ENCODE data around the gene NUP98. TPM values are rescaled to one million over a fixed set of nuclear protein-coding genes. Genes with fewer than 3 reads are reported as not detected.
"Not testable (repeated sequence)": the region's sequence is repeated elsewhere in the genome, so short reads cannot be mapped to it uniquely, and the experiment has no call there.

Gene NUP98
- total RNA-seq, 1 donor from 2014 or later, result 129 TPM

- no peaks in the 10 kb centered on the region for H3K4me1 Mint-ChIP-seq
- no peak for DNase-seq
- peaks cover 7% of the 10 kb centered on the region for H3K36me3 Mint-ChIP-seq (ENCODE audit: low read depth)
- no peak overlapping the region for H3K4me3 Mint-ChIP-seq
- intact Hi-C loops (cut with micrococcal nuclease), result no loop called here
- peaks cover 9% of the 10 kb centered on the region for H3K27me3 Mint-ChIP-seq
- no peaks in the 10 kb centered on the region for H3K9me3 Mint-ChIP-seq
- no peak overlapping the region for H3K27ac Mint-ChIP-seq
Measured at GRCh38 chr11:3659595-3660515, 137.5 kb downstream of the NUP98 start.

DNA sequence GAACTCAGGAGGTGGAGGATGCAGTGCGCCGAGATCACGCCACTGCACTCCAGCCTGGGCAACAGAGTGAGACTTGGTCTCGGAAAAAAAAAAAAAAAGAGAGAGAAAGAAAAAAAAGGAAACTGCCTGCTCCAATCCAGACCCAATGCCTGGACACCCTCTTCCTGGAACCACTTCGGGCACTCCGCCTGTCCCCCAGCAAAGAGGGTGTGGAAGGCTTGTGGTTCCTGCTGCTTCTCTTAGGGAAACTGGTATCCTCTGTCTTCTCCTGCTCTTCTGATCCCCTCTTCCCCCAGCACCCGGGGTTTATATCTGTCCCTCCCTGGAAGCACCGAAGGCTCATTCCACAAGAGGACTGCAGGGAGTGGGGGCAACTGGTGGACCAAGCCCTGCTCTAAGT lies 139.1 kb downstream of the NUP98 start:
- no peak for DNase-seq
- H3K9me3 Mint-ChIP-seq, result no peaks in the 10 kb centered on the region
- H3K27me3 Mint-ChIP-seq, result peaks cover 9% of the 10 kb centered on the region
- no peak overlapping the region for H3K4me3 Mint-ChIP-seq
- no peaks in the 10 kb centered on the region for H3K4me1 Mint-ChIP-seq
- H3K27ac Mint-ChIP-seq, result no peak overlapping the region
- no peaks in the 10 kb centered on the region for H3K36me3 Mint-ChIP-seq (ENCODE audit: low read depth)
- intact Hi-C loops (cut with micrococcal nuclease), result no loop called here

GRCh38 chr11:3657331-3657730 lies 140.0 kb downstream of the NUP98 start:
- H3K27ac Mint-ChIP-seq; H3K9me3 Mint-ChIP-seq; H3K4me3 Mint-ChIP-seq; H3K27me3 Mint-ChIP-seq; intact Hi-C loops (cut with micrococcal nuclease); DNase-seq; H3K4me1 Mint-ChIP-seq; H3K36me3 Mint-ChIP-seq (ENCODE audit: low read depth): not testable (repeated sequence)

- Mint-ChIP-seq H3K9me3 (no peaks in the 10 kb centered on the region), H3K27me3 (peaks cover 15% of the 10 kb centered on the region), H3K27ac (no peak overlapping the region), H3K4me1 (no peaks in the 10 kb centered on the region), H3K4me3 (no peak overlapping the region), H3K36me3 (ENCODE audit: low read depth) (no peaks in the 10 kb centered on the region)
- intact Hi-C loops (cut with micrococcal nuclease), result no loop called here
- no peak for DNase-seq
Measured at GRCh38 chr11:3655547-3655946, 141.8 kb downstream of the NUP98 start.

DNA sequence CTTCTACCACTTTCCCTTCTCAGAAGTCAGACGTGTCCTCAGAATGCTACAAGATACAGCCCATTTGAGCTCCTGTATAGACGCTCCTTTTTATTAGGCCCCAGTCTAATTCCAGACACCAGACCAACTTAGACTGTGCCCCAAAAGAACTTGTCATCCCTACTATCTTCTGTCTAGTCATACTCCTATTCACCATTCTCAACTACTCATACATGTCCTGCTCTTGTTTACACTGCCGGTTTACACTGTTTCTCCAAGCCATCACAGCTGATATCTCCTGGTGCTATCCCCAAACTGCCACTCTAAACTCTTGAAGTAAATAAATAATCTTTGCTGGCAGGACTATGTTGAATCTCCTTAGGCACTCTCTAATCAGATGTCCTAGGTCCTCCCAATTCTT lies 144.8 kb downstream of the NUP98 start:
- H3K9me3 Mint-ChIP-seq; H3K27ac Mint-ChIP-seq; H3K36me3 Mint-ChIP-seq (ENCODE audit: low read depth); DNase-seq; H3K4me1 Mint-ChIP-seq; intact Hi-C loops (cut with micrococcal nuclease); H3K4me3 Mint-ChIP-seq: not testable (repeated sequence)
- peaks cover 25% of the 10 kb centered on the region for H3K27me3 Mint-ChIP-seq

DNA sequence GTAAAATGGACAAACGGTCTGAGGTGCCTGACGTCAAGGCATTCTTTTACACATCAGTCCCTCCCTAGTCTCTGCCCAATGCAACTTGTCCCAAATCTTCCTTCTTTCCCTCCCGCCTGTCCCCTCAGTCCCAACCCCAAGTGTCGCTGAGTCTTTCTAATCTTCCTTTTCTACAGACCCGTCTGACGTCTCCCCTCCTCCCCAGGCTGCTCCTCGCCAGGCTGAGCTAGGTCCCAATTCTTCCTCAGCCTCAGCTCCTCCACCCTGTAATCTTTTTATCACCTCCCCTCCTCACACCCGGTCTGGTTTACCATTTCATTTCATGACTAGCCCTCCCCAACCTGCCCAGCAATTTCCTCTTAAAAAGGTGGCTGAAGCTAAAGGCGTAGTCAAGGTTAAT lies 148.0 kb downstream of the NUP98 start:
- H3K4me1 Mint-ChIP-seq; H3K9me3 Mint-ChIP-seq; DNase-seq; H3K4me3 Mint-ChIP-seq; H3K36me3 Mint-ChIP-seq (ENCODE audit: low read depth); H3K27ac Mint-ChIP-seq; intact Hi-C loops (cut with micrococcal nuclease): not testable (repeated sequence)
- peaks cover 27% of the 10 kb centered on the region for H3K27me3 Mint-ChIP-seq

- H3K9me3 Mint-ChIP-seq; H3K27ac Mint-ChIP-seq; intact Hi-C loops (cut with micrococcal nuclease); H3K4me1 Mint-ChIP-seq; H3K4me3 Mint-ChIP-seq; H3K36me3 Mint-ChIP-seq (ENCODE audit: low read depth); DNase-seq: not testable (repeated sequence)
- peaks cover 29% of the 10 kb centered on the region for H3K27me3 Mint-ChIP-seq
Measured at GRCh38 chr11:3648843-3649242, 148.5 kb downstream of the NUP98 start.

GRCh38 chr11:3645552-3645951 lies 151.8 kb downstream of the NUP98 start:
- intact Hi-C loops (cut with micrococcal nuclease), result no loop called here
- peaks cover 46% of the 10 kb centered on the region for H3K27me3 Mint-ChIP-seq
- peaks cover 5% of the 10 kb centered on the region for H3K4me1 Mint-ChIP-seq
- no peak overlapping the region for H3K4me3 Mint-ChIP-seq
- H3K9me3 Mint-ChIP-seq, result no peaks in the 10 kb centered on the region
- H3K27ac Mint-ChIP-seq, result no peak overlapping the region
- DNase-seq, result no peak
- H3K36me3 Mint-ChIP-seq (ENCODE audit: low read depth), result no peaks in the 10 kb centered on the region

DNA sequence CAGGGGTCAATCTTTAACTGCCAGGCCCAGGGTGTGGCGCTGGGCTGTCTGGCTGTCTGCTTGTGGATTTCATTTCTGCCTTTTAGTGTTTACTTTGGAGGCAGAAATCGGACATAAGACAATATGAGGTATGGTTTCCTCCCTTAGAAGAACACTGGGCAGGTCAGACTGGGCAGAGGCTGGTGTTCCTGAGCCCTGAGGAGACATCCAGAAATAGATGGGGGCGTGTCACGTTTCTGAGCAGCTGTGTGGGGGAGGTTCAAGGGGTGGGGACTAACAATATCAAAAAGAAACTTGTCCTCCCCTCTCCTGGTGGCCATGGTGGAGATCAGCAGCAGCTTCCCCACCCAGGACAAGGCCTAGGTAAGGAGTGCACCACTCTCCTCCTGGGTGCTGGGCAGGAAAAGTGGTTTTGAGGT lies 152.5 kb downstream of the NUP98 start, which contains the start of gene ART1:
Gene ART1, plus strand, starts transcription at position 312 of the 419 bp plus-strand sequence. CDS start 14,086 bp downstream, outside the sequence.
- peaks cover 44% of the 10 kb centered on the region for H3K27me3 Mint-ChIP-seq

DNA sequence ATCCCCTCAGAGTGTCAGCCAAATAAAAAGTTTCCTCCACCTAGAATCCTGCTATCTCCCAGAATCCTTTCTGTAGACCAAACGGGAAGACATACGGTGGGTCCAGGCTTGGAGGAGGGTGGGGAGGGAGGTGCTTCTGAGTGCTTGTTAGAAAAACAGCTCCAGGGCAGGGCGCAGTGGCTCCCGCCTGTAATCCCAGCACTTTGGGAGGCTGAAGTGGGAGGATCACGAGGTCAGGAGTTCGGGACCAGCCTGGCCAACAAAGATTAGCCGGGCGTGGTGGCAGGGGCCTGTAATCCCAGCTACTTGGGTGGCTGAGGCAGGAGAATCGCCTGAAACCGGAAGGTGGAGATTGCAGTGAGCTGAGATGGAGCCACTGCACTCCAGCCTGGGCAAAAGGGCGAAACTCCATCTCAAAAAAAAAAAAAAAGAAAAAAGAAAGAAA lies 154.2 kb downstream of the NUP98 start:
- H3K27ac Mint-ChIP-seq; intact Hi-C loops (cut with micrococcal nuclease); H3K36me3 Mint-ChIP-seq (ENCODE audit: low read depth); H3K4me1 Mint-ChIP-seq; DNase-seq; H3K9me3 Mint-ChIP-seq: not testable (repeated sequence)
- H3K27me3 Mint-ChIP-seq, result peaks cover 33% of the 10 kb centered on the region
- peak overlapping the region; percentile 74 for H3K4me3 Mint-ChIP-seq

More for the DNA sequence above, 152.5 kb downstream of the NUP98 start, which contains the start of gene ART1:
- no peak within 1 kb of the TSS for H3K27ac Mint-ChIP-seq
- H3K4me3 Mint-ChIP-seq, result no peak within 1 kb of the TSS
- intact Hi-C loops (cut with micrococcal nuclease), result no loop called here
- no peaks in the 10 kb centered on the region for H3K9me3 Mint-ChIP-seq
- H3K4me1 Mint-ChIP-seq, result peaks cover 5% of the 10 kb centered on the region
- DNase-seq, result no peak
- H3K36me3 Mint-ChIP-seq (ENCODE audit: low read depth), result no peaks in the 10 kb centered on the region

DNA sequence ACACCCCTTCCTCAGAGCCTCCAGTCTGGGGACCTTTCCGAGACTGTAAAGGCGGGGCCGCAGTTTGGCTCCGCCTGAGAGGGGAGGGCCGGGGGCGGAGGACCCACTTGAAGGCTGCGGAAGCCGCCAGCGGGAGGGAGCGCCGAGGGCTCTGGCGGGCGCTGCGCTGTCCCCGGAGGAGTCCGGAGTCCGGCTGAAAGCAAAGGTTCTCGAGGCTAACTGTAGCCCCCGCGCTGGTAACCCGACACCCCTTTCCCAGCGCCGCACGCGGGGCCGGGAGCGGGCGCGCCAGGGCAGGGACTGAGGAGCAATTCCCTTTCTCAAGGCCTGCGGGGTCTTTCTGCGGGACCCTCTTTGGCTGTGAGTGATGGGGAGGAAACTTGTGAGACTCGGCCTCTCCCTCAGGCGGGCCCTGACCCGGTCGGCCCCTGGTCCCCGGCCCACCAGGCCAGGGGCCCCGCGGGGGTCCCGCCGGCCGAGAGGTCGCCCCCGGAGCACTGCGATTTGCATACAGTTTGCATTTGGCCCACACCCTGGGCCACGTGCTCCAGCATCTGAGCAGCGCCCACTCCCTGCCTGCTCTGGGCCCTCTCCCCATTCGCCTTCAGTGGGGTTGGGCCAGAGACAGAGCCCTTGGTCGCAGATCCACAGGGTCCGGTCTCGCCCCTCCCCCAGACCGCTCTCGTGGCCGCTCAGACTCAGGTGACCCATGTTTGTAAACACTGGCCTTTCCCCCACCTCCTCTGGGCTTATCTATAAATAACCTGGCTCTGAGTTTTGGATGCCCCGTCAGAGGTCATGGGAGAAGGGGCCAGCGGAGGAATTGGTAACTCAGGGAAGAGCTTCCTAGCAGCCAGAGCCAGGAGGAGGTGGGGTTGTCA lies 155.0 kb downstream of the NUP98 start:
- Mint-ChIP-seq H3K4me3 (peak overlapping the region; percentile 74), H3K4me1 (peaks cover 5% of the 10 kb centered on the region), H3K27ac (no peak overlapping the region), H3K9me3 (no peaks in the 10 kb centered on the region), H3K36me3 (ENCODE audit: low read depth) (no peaks in the 10 kb centered on the region), H3K27me3 (peaks cover 32% of the 10 kb centered on the region)
- peak; percentile 93 for DNase-seq
- intact Hi-C loops (cut with micrococcal nuclease), result no loop called here

GRCh38 chr11:3641701-3642070 lies 155.7 kb downstream of the NUP98 start, which contains the start of gene ART5:
Gene ART5 (minus strand): TSS chr11:3641992. CDS start chr11:3641862, 130 bp downstream.
- no peak for DNase-seq
- Mint-ChIP-seq H3K9me3 (no peaks in the 10 kb centered on the region), H3K27me3 (peaks cover 32% of the 10 kb centered on the region), H3K27ac (no peak within 1 kb of the TSS), H3K4me3 (peak within 1 kb of the TSS; percentile 74), H3K4me1 (peaks cover 5% of the 10 kb centered on the region), H3K36me3 (ENCODE audit: low read depth) (no peaks in the 10 kb centered on the region)
- intact Hi-C loops (cut with micrococcal nuclease), result no loop called here

DNA sequence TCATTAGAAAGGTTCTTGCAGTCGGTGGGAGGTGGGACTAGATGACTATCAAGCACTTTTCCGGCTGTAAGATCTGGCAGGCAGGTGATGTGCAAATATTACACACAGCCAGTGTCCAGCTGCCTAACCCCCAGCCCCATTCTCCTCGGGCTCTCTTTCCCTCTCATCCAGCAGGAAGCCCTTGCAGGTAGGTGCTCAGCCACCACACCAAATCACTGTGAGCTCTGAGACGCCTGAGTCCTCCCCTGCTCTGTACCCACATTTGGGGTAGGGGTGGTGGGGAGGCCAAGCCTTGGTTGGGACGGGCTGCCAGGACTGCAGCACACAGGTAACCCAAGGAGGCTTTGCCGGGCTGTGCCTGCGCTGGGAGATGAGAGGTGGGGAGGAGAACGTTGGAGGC lies 156.2 kb downstream of the NUP98 start:
- Mint-ChIP-seq H3K27me3 (peaks cover 32% of the 10 kb centered on the region), H3K36me3 (ENCODE audit: low read depth) (no peaks in the 10 kb centered on the region), H3K4me3 (peak overlapping the region; percentile 64), H3K4me1 (peaks cover 5% of the 10 kb centered on the region), H3K27ac (no peak overlapping the region), H3K9me3 (no peaks in the 10 kb centered on the region)
- intact Hi-C loops (cut with micrococcal nuclease), result no loop called here
- DNase-seq, result no peak

DNA sequence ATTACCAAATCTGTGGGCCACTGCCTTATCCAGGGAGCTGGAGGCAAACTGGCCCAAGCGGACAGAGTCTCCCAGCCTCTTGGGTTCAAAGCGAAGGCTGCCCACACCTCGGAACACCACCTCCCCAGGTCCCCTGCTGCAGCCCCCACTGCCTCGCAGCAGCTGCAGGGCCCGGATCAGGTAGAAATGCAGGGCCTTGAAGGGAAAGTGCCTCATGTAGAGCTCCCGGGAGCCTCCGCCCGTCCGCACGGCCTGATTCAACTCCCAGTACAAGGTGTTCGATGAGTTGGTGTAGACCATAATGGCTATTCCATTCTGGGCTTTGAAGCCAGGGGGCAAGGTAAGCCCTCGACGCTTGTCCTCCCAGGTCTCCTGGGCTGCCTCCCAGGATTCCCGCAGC lies 157.5 kb downstream of the NUP98 start:
- no peak for DNase-seq
- H3K27ac Mint-ChIP-seq, result no peak overlapping the region
- H3K36me3 Mint-ChIP-seq (ENCODE audit: low read depth), result no peaks in the 10 kb centered on the region
- peaks cover 5% of the 10 kb centered on the region for H3K4me1 Mint-ChIP-seq
- H3K9me3 Mint-ChIP-seq, result no peaks in the 10 kb centered on the region
- intact Hi-C loops (cut with micrococcal nuclease), result no loop called here
- H3K4me3 Mint-ChIP-seq, result no peak overlapping the region
- peaks cover 29% of the 10 kb centered on the region for H3K27me3 Mint-ChIP-seq

Measured in activated CD4-positive, alpha-beta T cell treated with anti-CD3 and anti-CD28 coated beads, Interleukin-2, amount 10 ng/mL, durations not matched to agents 24 days and 14 days (primary cell).